ENCODE results near the gene NRCAM.

DNA sequence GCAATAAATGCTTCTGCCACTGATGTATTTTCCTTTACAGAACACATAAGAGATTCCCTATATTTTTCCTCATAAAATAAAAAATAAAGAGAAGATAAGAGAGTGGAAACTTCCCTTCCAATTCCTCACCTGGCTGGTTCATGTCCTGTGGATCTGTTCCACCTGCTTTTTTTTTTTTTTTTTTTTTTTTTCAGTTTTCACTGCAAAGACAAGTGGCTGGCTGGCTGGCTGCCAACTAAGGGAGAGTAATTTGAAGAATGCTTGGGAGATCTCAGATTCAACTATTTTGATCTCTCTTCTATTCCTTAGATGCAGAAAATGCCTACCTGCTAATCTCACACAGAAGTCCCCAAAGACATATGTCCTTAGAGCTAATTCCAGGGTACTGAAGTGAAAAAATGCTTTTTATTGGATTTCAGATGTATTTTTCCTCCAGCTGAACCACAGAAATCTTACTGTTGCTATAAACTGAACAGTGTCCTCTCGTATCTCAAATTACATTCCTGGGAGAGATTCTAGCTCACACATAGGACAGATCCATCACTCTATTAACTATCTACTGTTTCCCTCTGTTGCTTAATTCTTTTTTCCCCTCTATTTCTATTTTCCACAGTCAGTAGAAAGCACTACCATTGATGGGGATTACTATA is 120.8 kb downstream of the NRCAM start:
- TF ChIP-seq, protein P1, sequence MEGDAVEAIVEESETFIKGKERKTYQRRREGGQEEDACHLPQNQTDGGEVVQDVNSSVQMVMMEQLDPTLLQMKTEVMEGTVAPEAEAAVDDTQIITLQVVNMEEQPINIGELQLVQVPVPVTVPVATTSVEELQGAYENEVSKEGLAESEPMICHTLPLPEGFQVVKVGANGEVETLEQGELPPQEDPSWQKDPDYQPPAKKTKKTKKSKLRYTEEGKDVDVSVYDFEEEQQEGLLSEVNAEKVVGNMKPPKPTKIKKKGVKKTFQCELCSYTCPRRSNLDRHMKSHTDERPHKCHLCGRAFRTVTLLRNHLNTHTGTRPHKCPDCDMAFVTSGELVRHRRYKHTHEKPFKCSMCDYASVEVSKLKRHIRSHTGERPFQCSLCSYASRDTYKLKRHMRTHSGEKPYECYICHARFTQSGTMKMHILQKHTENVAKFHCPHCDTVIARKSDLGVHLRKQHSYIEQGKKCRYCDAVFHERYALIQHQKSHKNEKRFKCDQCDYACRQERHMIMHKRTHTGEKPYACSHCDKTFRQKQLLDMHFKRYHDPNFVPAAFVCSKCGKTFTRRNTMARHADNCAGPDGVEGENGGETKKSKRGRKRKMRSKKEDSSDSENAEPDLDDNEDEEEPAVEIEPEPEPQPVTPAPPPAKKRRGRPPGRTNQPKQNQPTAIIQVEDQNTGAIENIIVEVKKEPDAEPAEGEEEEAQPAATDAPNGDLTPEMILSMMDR (IDR thresholded peaks at IDR 0.05), result no peak
- no peak for TF ChIP-seq POLR2AphosphoS5 (IDR thresholded peaks at IDR 0.05)
- TF ChIP-seq POLR2A (IDR thresholded peaks at IDR 0.05), result no peak
- TF ChIP-seq EP300 (IDR thresholded peaks at IDR 0.05), result no peak
